Stimulated activated CD8-positive, alpha-beta memory T cell treated with anti-CD3 and anti-CD28 coated beads, Interleukin-12 subunit alpha, Interleukin-12 subunit beta, amount 100 ng/mL, for 24 hours (primary cell): ENCODE data around the gene IGF2BP2.
"Not testable (repeated sequence)": the region's sequence is repeated elsewhere in the genome, so short reads cannot be mapped to it uniquely, and the experiment has no call there.

ENCODE experiments used
- DNase-seq: peaks from one replicate; pipeline ENCODE4 v3.0.0-alpha.2; 2020; ENCODE audit errors: extremely low read depth

Gene IGF2BP2

DNA sequence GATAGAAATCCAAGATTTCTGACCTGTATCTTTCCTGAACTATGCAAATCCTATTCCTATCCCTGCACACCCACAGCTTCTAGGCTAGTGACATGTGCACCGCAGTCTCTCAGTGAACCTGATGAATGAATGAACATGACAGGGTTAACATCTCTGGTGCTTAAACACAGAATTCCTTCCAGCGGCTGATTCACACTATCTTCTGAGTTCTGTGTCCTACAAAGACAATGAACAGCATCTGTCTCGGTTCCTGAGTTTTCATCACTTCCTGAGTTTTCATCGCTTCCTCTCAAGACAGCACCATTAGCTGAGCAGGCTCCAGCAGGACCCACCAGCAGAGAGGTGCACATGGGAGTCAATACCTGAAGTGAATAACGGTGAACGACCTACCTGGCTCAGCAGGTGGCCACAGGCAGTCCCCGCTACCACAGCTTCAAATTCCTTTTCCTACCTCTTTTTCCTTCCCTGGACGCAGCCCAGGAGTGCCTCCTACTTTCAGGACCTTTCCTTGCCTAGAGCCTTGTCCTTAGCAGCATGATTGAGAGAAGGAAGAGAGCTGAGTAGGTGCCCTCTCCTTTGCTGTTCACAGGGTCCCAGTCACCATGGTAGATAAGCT is 113.5 kb downstream of the IGF2BP2 start:
- DNase-seq = no peak

GRCh38 chr3:185709251-185709955 is 115.4 kb downstream of the IGF2BP2 start:
- DNase-seq = no peak

DNA sequence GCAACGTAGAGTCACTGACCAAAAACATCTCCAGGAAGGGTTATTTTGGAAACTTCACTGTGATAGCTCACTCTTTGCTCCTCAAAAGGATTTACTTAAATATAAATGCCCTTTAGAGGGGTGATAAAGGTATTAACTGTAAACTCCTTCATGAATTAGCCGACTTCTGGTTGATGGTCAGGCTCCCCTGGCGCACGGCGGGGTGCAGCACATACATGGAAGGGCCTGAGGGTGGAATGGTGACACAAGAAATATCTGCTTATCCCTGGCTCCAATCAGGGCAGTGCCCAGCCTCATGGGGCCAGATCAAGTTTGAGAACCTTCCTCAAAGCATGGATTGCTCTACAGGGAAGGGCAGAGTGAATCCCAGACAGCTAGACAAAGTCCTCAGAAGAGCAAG is 116.5 kb downstream of the IGF2BP2 start:
- no peak for DNase-seq

DNA sequence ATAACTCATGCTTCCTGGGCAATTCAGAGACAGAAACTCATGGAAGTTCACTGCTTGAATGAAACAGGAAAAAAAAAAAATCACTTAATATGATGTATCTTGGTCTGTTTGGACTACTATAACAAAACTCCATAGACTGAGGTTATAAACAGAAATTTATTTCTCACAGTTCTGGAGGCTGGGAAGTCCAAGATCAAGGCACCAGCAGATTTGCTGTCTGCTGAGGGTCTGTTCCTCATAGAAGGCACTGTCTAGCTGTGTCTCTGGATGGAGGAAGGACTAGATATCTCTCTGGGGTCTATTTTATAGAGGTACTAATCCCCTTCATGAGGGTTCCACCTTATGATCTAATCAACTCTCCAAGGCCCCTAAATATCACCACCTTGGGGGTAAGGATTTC is 119.3 kb downstream of the IGF2BP2 start:
- no peak for DNase-seq

- DNase-seq = no peak
Measured at GRCh38 chr3:185702262-185703225, 122.3 kb downstream of the IGF2BP2 start.

- DNase-seq = no peak
Measured at GRCh38 chr3:185701611-185702261, 123.1 kb downstream of the IGF2BP2 start.

DNA sequence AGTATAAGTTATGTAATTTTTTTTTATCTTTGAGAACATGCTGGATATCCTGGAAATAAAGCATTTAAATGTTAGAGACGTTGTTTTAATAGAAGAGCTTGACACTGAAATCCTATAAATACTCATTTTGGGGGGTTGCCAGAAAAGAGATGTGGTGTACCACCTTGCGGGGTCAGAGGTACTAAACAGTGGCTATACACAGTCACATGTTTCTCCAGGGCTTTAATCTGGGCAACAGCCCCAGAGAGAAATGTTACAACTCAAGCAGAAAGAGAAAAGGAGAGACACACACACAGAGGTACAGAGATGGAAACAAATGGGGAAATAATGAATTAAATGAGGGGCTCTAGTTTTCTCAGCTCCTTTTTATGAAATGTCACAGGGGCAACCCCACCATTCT is 124.9 kb downstream of the IGF2BP2 start:
- DNase-seq = no peak

GRCh38 chr3:185697228-185697627 is 127.6 kb downstream of the IGF2BP2 start:
- DNase-seq = not testable (repeated sequence)

DNA sequence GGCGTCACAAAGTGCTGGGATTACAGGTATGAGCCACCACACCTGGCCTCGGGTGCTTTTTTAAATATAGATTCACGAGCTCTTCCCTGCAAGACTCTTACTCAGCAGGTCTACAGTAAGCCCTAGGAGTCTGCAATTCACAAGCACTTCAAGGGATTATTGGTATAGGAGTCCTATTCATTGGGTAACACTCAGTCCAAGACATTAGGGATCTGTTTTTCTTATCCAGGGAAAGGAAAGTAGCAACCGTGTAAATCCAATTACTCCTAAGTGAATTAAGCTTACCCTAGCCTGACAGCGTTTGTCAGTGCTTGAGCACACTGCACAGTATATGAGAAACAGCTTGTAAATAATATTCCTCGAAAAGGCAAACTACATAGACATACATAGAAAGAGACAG is 128.8 kb downstream of the IGF2BP2 start:
- no peak for DNase-seq

DNA sequence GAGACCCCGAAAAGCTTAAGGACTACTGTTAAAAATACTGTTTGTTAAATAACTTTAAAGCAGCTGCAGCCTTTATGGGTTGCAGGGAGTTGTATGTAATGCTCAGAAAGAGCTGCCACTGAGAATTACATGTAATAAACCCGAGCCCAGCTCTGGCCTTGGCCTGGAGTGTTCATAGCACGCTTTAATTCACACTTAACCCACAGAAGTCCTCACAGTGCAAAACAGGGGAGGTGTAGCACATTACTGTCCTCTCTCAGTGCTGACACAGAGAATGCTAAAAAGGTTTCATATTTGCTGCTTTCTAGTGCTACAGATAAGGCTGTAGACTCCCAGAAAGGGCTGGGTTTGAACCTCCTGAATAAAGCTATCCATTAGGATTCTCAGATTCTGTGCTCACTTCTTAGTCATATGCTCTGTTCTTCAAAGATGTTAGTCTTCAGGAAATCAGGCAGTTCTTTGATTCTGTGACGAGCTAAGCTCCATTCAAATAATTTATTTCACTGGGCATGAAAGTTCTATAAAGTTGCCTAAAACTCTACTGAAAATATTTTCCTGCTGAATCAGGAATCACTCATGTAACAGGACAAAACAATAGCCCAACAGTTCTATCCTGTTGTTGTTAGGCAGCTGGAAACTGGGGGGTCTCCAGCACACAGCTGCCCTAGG is 130.7 kb downstream of the IGF2BP2 start:
- DNase-seq = no peak

- DNase-seq = no peak
Measured at GRCh38 chr3:185691622-185692021, 133.2 kb downstream of the IGF2BP2 start.

DNA sequence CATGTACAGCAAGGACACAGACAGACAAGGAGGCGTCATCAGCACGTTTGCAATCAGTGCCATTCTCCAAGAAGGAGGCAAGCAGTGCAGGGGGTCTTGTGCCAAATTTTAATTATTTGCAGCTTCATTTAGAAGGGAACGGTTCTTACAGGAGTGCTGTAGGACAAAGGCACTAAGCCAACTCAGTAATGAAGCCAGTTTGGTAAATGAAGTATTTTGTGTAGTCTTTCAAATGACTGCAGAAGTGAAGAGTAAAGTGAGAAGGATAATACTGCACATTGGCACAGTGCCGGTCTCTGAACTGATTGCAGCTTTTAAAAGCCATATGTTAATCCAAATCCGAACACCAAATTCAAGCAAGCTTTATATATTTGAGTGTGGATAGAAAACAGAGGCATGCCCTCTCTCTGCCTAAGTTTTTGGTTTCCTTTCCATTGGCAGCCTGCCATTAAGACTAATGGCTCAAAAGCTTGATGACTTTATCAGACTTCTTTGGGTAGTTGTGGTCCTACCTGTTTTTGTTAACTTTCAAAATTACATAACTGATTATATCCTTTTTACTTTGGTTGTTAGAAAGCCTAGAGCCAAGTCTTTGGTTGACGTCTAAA is 137.5 kb downstream of the IGF2BP2 start:
- DNase-seq = no peak

DNA sequence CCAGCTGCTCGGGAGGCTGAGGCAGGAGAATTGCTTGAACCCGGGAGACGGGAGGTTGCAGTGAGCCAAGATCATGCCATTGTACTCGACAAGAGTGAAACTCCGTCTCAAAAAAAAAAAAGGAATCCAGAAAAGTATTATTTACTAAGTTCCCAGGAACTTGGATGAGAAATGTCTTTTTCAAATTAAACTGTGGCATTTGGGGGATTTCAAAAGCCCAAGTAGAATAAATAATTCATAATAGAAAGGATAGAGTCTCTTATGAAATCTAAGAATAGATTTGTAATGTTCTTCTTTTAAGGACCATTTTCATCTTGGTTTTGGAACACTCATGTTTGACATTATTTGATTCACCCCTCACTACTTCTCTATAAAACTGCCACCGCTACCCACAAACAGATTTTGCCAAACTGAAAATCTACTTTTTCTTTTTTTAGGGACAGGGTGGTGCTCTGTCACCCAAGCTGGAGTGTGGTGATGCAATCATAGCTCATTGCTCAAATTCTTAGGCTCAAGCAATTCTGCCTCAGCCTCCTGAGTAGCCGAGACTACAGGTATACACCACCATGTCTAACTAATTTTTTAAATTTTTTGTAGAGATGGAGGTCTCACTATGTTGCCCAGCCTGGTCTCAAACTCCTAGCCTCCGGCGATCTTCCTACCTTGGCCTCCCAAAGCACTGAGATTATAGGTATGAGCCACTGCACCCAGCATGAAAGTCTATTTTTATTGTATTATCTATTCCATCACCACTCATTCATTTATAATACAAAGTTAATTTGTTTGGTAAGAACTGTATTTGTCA is 139.4 kb downstream of the IGF2BP2 start:
- no peak for DNase-seq

GRCh38 chr3:185680231-185680630 is 144.6 kb downstream of the IGF2BP2 start:
- no peak for DNase-seq

GRCh38 chr3:185678027-185678426 is 146.8 kb downstream of the IGF2BP2 start:
- DNase-seq = no peak

DNA sequence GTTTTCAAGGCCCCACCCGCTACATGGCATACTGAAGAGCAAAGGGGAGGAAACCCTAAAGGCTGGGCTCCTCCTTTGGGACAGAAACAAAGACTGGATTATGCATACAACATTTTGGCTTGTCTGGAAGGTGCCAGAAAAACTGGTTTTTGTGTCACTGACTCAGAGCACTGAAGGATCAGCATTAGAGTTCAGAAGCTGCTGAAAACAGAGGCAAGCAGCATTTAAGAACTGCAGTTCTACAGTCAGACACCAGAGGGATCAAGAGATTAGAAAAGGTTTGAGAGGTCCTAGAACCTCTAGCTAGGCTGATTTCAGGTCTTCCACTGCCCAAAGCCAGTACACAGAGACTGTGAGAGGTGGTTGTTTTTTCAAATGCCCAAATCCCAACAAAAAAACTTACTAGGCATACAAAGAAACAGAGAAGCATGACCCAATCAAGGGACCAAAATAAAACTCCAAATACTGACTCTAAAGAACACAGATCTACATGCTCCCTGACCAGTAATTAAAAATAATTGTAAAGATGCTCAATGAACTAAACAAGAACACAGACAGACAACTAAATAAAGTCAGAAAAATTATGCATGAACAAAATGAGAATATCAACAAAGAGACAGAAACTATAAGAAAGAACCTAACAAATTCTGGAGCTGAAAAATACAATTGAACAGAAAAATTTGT is 147.6 kb downstream of the IGF2BP2 start:
- no peak for DNase-seq

- DNase-seq = no peak
Measured at GRCh38 chr3:185667574-185667973, 157.3 kb downstream of the IGF2BP2 start.

DNA sequence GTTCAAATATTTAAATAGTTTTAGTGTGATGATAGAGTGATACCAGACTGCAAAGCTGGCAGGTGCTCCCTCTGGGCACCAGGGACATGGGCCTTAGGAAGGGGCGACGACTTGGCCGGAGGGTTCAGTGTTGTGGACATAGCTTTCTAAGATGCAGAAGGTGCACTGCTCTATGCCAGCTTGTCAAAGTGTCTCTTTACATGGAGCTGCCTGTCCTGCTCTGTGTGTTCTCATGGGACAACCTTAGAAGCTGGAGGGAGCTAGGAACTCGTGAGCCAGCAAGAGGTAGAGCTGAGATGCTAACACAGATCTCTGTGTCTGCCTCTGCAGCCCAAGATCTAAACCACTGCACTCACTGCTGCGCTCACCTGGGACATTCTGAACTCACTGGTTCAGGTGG is 160.9 kb downstream of the IGF2BP2 start:
- DNase-seq = no peak

GRCh38 chr3:185661772-185662171 is 163.1 kb downstream of the IGF2BP2 start:
- no peak for DNase-seq

- DNase-seq = not testable (repeated sequence)
Measured at GRCh38 chr3:185661296-185661695, 163.5 kb downstream of the IGF2BP2 start.
